GM12878 (cell line): ENCODE results near the gene EPHA2. TPM values are rescaled to one million over a fixed set of nuclear protein-coding genes. Genes with fewer than 3 reads are reported as not detected.

Source experiments
- ATAC-seq: fragments of 200-7000 bp; cut with Tn5 transposase; 3 replicates; pipeline ENCODE4 v1.9.1; 2020; ENCODE audit warnings: mild to moderate bottlenecking, moderate library complexity
- BruUV-seq: library from RNA; stranded (reverse); fragments of 400-500 nt; replicated peaks from 2 replicates; lab custom pipeline; 2021; lab: Mats Ljungman, UMichigan
- CTCF ChIA-PET: fragments of 300-600 bp; sonication (Branson Sonifier 250); formaldehyde crosslinking; extraction: SDS; loops from one replicate; lab custom pipeline; 2021; ENCODE audit warnings: inconsistent platforms; lab: Yijun Ruan, JAX
- POLR2A ChIA-PET: fragments of 350-600 bp; formaldehyde crosslinking; extraction: SDS; loops from one replicate; lab custom pipeline; 2021; ENCODE audit warnings: inconsistent platforms; lab: Charles Lee
- RAD21 ChIA-PET: fragments of 300-600 bp; sonication (Branson Sonifier 250); formaldehyde crosslinking; loops from one replicate; lab custom pipeline; 2023; ENCODE audit warnings: antibody characterized with exemption; ENCODE audit not compliant: unreplicated experiment; lab: Charles Lee
- SMC1A ChIA-PET: fragments of 300-600 bp; sonication (Branson Sonifier 250); formaldehyde crosslinking; loops from one replicate; lab custom pipeline; 2023; ENCODE audit not compliant: unreplicated experiment, uncharacterized antibody; lab: Charles Lee
- DNase-seq: peaks from one replicate; pipeline ENCODE4 v3.0.0-alpha.2; 2011; ENCODE audit warnings: low read depth, low spot score
- FAIRE-seq: peaks from 3 replicates; lab custom pipeline; 2011; peaks lifted over from hg19 to GRCh38; lab: Jason Lieb, UNC
- H2AFZ ChIP-seq: 2 replicates; pipeline ENCODE4 v1.6.0; 2011; ENCODE audit warnings: low read depth, low read length, control low read depth; ENCODE audit not compliant: control insufficient read depth
- H3K27ac ChIP-seq: 2 replicates; pipeline ENCODE4 v1.5.1; 2011; ENCODE audit warnings: control low read depth; ENCODE audit not compliant: control insufficient read depth, insufficient read depth
- H3K27me3 ChIP-seq, 2 experiments: replicated peaks in 1 of 2; 2 replicates each; pipeline versions ENCODE4 v1.6.0 to v1.6.1; 2011; ENCODE audit warnings: low read length in 1 of 2; ENCODE audit not compliant: control insufficient read depth in 2 of 2, insufficient read depth in 2 of 2
- H3K36me3 ChIP-seq, 2 experiments: 2 replicates each; pipeline ENCODE4 v1.5.1; 2011; ENCODE audit warnings: low read length in 1 of 2; ENCODE audit not compliant: control insufficient read depth in 2 of 2, insufficient read depth in 2 of 2
- H3K4me1 ChIP-seq: 2 replicates; pipeline ENCODE4 v1.6.1; 2011; ENCODE audit warnings: mild to moderate bottlenecking, low read length, moderate library complexity, mixed read lengths; ENCODE audit not compliant: control insufficient read depth, insufficient read depth
- H3K4me2 ChIP-seq: 2 replicates; pipeline ENCODE4 v1.6.0; 2011; ENCODE audit warnings: control low read depth; ENCODE audit not compliant: control insufficient read depth, insufficient read depth
- H3K4me3 ChIP-seq: fragments of 200-600 bp; sonication (generic); 2 replicates; pipeline ENCODE4 v1.5.1; 2016
- H3K79me2 ChIP-seq: 2 replicates; pipeline ENCODE4 v1.6.0; 2011; ENCODE audit warnings: low read length; ENCODE audit not compliant: control insufficient read depth, insufficient read depth
- H3K9ac ChIP-seq: 2 replicates; pipeline ENCODE4 v1.8.0; 2011; ENCODE audit warnings: low read length, control low read depth, mixed read lengths; ENCODE audit not compliant: control insufficient read depth, insufficient read depth
- H3K9me3 ChIP-seq: replicated peaks from 3 replicates; pipeline ENCODE4 v1.5.1; 2011; ENCODE audit warnings: mild to moderate bottlenecking, low read length; ENCODE audit not compliant: control insufficient read depth, insufficient read depth
- H4K20me1 ChIP-seq: 2 replicates; pipeline ENCODE4 v1.6.0; 2011; ENCODE audit not compliant: control insufficient read depth, insufficient read depth
- BCL11A ChIP-seq: IDR thresholded peaks from 2 replicates; pipeline ENCODE4 v1.6.1; 2011; ENCODE audit warnings: low read depth, low read length
- CREM ChIP-seq: IDR thresholded peaks from 2 replicates; pipeline ENCODE4 v1.6.1; 2014; ENCODE audit warnings: antibody characterized with exemption, low read depth
- NR2C1 ChIP-seq: fragments of 450-650 bp; IDR thresholded peaks from 2 replicates; pipeline ENCODE4 v1.6.1; 2017; ENCODE audit warnings: antibody characterized with exemption, mild to moderate bottlenecking, moderate library complexity
- NR2C2 ChIP-seq: IDR thresholded peaks from 2 replicates; pipeline ENCODE4 v1.6.1; 2011; ENCODE audit warnings: borderline replicate concordance, low read depth; ENCODE audit not compliant: control insufficient read depth, insufficient read length
- RBBP5 ChIP-seq: fragments of 200-600 bp; sonication (generic); conservative IDR thresholded peaks from 2 replicates; pipeline ENCODE4 v1.6.1; 2016
- RUNX3 ChIP-seq: IDR thresholded peaks from 2 replicates; pipeline ENCODE4 v1.6.1; 2012; ENCODE audit warnings: low read length, inconsistent platforms
- SIN3A ChIP-seq: IDR thresholded peaks from 2 replicates; pipeline ENCODE4 v1.6.1; 2012; ENCODE audit warnings: low read depth, low read length, improper control_type of control experiment
- SMARCA5 ChIP-seq: fragments of 450-650 bp; IDR thresholded peaks from 2 replicates; pipeline ENCODE4 v1.6.1; 2017; ENCODE audit warnings: mild to moderate bottlenecking
- SP1 ChIP-seq: IDR thresholded peaks from one replicate; pipeline ENCODE4 v1.6.1; 2011; ENCODE audit warnings: low read depth, low read length
- WGBS: methylation state at CpG from one replicate; pipeline ENCODE4 v1.1.6; 2016; ENCODE audit warnings: low lambda C conversion rate; ENCODE audit not compliant: insufficient replicate concordance, insufficient coverage; ENCODE audit errors: missing lambda C conversion rate; 5-methylcytosine and 5-hydroxymethylcytosine counted together
- in situ Hi-C: fragments of 300-500 bp; cut with MboI; formaldehyde crosslinking; loops from 9 replicates; pipeline ENCODE4 v1.14.3; 2018; ENCODE audit warnings: mixed read lengths
- intact Hi-C: fragments of 100-400 bp; cut with micrococcal nuclease; formaldehyde crosslinking; loops from one replicate; pipeline ENCODE4 v1.14.2; 2022; ENCODE audit not compliant: unreplicated experiment
- polyA plus RNA-seq, 11 experiments: library from polyadenylated mRNA; depleted of rRNA in 4 of 11; unstranded in 6 of 11; stranded (reverse) in 5 of 11; fragments of >200 nt; fragmentation: Nextera tagmentation in 4 of 11; fragmentation: Illumina TruSeq in 1 of 11; extraction: Ambion mirVana in 4 of 11; extraction: Trizol in 1 of 11; gene quantifications; 1 replicate in 1 of 11; 2 replicates in 10 of 11; pipeline versions ENCODE4 v1.2.1 to v1.2.3, GENCODE V29; 2011 to 2016; ENCODE audit warnings: inconsistent platforms in 2 of 11, missing spikeins in 2 of 11, low read depth in 1 of 11
- total RNA-seq, 4 experiments: library from RNA; depleted of rRNA in 3 of 4; stranded (reverse); fragments of >200 nt in 3 of 4; fragmentation: Illumina TruSeq in 1 of 4; extraction: Trizol in 1 of 4; gene quantifications; 2 replicates each; pipeline versions ENCODE4 v1.2.1 to v1.2.3, GENCODE V29; 2013 to 2021
- TF ChIP-seq, protein P1 (sequence below): fragments of 450-650 bp; IDR thresholded peaks from 2 replicates; pipeline ENCODE4 v1.6.1; 2016; ENCODE audit warnings: mild to moderate bottlenecking, moderate library complexity, borderline replicate concordance
- TF ChIP-seq, protein P2 (sequence below): IDR thresholded peaks from 2 replicates; pipeline ENCODE4 v1.6.1; 2011; ENCODE audit warnings: borderline replicate concordance, low read depth, mild to moderate bottlenecking, moderate library complexity, mixed read lengths, low read length; ENCODE audit not compliant: insufficient read depth; ENCODE audit errors: extremely low read length
- TF ChIP-seq, protein P3 (sequence below): fragments of 450-650 bp; IDR thresholded peaks from 2 replicates; pipeline ENCODE4 v1.6.1; 2016; ENCODE audit warnings: mild to moderate bottlenecking

Gene EPHA2
- total and polyA plus RNA-seq, 10 of the 15 experiments (the other 5 are each of a cell fraction or from before 2014, with no cell fraction given), result 0.04 to 0.51 (median 0.23) TPM; not detected in 2

DNA sequence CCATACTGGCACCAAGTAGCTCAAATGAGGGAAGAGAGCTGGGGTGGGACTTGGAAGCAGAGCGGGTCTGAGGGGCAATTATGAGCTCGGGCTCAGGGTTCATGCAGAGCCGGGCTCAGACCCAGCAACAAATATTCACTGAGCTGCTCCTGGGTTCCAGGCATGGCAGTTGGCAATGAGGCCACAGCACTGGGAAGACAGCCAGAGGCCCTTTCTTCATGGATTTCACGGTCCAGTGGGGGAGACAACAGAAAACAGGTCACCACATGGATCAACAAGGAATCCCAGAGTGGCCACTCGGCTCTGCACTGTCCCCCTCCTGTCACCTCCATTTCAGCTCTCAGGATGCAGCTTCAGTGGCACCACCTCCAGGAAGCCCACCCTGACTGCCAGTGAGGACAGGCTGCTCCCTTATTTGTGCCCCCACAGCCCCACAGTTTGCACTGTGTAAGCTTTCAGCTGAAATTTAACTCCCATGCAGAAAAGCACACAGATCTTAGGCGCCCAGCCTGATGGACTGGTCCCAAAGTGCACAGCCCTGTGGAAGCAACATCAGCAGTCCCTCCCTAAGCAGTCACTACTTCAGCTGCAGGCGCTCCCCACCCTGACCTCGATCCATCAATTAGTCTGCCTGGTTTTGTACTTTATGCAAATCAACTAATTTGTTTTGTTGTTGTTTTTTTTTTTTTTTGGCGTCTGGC, 34.2 kb upstream of the EPHA2 start:
- Histone ChIP-seq H3K4me3 (no peak overlapping the region), H2AFZ (no peak overlapping the region), H3K9ac (no peak overlapping the region), H3K27me3 (no peaks in the 10 kb centered on the region), H3K9me3 (no peaks in the 10 kb centered on the region), H3K36me3 (no peaks in the 10 kb centered on the region), H3K4me1 (no peaks in the 10 kb centered on the region; the same call in 1 of the 2 replicates), H4K20me1 (no peaks in the 10 kb centered on the region)
- no peak for FAIRE-seq
- ATAC-seq, result no peak
- BruUV-seq, result no TSS peak
- ChIA-PET CTCF (interaction anchor here (1.0 to 15.1 kb wide), 5 partner anchors 53 to 174 kb away, joined by 3 to 375 read pairs (median 15); no protein-coding TSS in a partner anchor), SMC1A (interaction anchor here (1.5 to 6.6 kb wide), 5 partner anchors 46 to 173 kb away, joined by 4 to 63 read pairs (median 16); no protein-coding TSS in a partner anchor)
- TF ChIP-seq SMARCA5 (no peak), CREM (no peak), SP1 (no peak), NR2C2 (no peak), BCL11A (no peak), RBBP5 (no peak), NR2C1 (no peak), SIN3A (no peak), RUNX3 (no peak)
- TF ChIP-seq, protein P1, sequence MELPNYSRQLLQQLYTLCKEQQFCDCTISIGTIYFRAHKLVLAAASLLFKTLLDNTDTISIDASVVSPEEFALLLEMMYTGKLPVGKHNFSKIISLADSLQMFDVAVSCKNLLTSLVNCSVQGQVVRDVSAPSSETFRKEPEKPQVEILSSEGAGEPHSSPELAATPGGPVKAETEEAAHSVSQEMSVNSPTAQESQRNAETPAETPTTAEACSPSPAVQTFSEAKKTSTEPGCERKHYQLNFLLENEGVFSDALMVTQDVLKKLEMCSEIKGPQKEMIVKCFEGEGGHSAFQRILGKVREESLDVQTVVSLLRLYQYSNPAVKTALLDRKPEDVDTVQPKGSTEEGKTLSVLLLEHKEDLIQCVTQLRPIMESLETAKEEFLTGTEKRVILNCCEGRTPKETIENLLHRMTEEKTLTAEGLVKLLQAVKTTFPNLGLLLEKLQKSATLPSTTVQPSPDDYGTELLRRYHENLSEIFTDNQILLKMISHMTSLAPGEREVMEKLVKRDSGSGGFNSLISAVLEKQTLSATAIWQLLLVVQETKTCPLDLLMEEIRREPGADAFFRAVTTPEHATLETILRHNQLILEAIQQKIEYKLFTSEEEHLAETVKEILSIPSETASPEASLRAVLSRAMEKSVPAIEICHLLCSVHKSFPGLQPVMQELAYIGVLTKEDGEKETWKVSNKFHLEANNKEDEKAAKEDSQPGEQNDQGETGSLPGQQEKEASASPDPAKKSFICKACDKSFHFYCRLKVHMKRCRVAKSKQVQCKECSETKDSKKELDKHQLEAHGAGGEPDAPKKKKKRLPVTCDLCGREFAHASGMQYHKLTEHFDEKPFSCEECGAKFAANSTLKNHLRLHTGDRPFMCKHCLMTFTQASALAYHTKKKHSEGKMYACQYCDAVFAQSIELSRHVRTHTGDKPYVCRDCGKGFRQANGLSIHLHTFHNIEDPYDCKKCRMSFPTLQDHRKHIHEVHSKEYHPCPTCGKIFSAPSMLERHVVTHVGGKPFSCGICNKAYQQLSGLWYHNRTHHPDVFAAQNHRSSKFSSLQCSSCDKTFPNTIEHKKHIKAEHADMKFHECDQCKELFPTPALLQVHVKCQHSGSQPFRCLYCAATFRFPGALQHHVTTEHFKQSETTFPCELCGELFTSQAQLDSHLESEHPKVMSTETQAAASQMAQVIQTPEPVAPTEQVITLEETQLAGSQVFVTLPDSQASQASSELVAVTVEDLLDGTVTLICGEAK, result no peak
- TF ChIP-seq, protein P2, sequence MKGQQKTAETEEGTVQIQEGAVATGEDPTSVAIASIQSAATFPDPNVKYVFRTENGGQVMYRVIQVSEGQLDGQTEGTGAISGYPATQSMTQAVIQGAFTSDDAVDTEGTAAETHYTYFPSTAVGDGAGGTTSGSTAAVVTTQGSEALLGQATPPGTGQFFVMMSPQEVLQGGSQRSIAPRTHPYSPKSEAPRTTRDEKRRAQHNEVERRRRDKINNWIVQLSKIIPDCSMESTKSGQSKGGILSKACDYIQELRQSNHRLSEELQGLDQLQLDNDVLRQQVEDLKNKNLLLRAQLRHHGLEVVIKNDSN, result no peak
- TF ChIP-seq, protein P3, sequence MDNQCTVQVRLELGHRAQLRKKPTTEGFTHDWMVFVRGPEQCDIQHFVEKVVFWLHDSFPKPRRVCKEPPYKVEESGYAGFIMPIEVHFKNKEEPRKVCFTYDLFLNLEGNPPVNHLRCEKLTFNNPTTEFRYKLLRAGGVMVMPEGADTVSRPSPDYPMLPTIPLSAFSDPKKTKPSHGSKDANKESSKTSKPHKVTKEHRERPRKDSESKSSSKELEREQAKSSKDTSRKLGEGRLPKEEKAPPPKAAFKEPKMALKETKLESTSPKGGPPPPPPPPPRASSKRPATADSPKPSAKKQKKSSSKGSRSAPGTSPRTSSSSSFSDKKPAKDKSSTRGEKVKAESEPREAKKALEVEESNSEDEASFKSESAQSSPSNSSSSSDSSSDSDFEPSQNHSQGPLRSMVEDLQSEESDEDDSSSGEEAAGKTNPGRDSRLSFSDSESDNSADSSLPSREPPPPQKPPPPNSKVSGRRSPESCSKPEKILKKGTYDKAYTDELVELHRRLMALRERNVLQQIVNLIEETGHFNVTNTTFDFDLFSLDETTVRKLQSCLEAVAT, result no peak
- TF ChIP-seq, all 136 proteins: peak for 0
- 14% methylated on average over 9 of the region's 9 CpGs for WGBS
- POLR2A ChIA-PET, result interaction anchor here (0.5 to 1.6 kb wide), 2 partner anchors 111 to 172 kb away, joined by 3 to 4 read pairs; no protein-coding TSS in a partner anchor
- in situ Hi-C loops, result no loop called here
- no peak for DNase-seq
- RAD21 ChIA-PET, result interaction anchor here (0.8 to 12.2 kb wide), 4 partner anchors 54 to 182 kb away, joined by 4 to 223 read pairs (median 5); no protein-coding TSS in a partner anchor
- intact Hi-C loops, result no loop called here
- Histone ChIP-seq H3K27ac (no peak overlapping the region), H3K79me2 (no peaks in the 10 kb centered on the region), H3K4me2 (no peak overlapping the region)
